OCI-LY3 (cell line): ENCODE measurements around the gene USH2A.

Source experiments
- H2AFZ ChIP-seq: fragments of 200-600, 300-600 bp; shearing (Covaris generic); 2 replicates; pipeline ENCODE4 v1.6.0; 2014; ENCODE audit warnings: antibody characterized with exemption, low read depth, low read length
- H3K27ac ChIP-seq: fragments of 200-600, 300-600 bp; sonication (generic); 2 replicates; pipeline ENCODE4 v1.5.1; 2014; ENCODE audit warnings: mild to moderate bottlenecking, low read length, moderate library complexity, mixed read lengths
- H3K27me3 ChIP-seq: fragments of 200-600, 300-600 bp; sonication (generic); 2 replicates; pipeline ENCODE4 v1.6.1; 2014; ENCODE audit warnings: low read depth, low read length, mixed read lengths
- H3K36me3 ChIP-seq: fragments of 200-600, 300-600 bp; sonication (generic); replicated peaks from 2 replicates; pipeline ENCODE3; 2014; ENCODE audit warnings: low read depth, low read length, mixed read lengths
- H3K4me1 ChIP-seq: fragments of 300-600, 200-600 bp; sonication (generic); 2 replicates; pipeline ENCODE4 v1.6.1; 2014; ENCODE audit warnings: low read length, mixed read lengths
- H3K4me2 ChIP-seq: fragments of 200-600, 300-600 bp; sonication (generic); 2 replicates; pipeline ENCODE4 v1.6.1; 2014; ENCODE audit warnings: low read length, mixed read lengths
- H3K4me3 ChIP-seq: fragments of 300-600, 200-600 bp; sonication (generic); 2 replicates; pipeline ENCODE4 v1.5.1; 2014; ENCODE audit warnings: antibody characterized with exemption, mild to moderate bottlenecking, low read length, moderate library complexity
- H3K79me2 ChIP-seq: fragments of 300-600, 200-600 bp; shearing (Covaris generic); 2 replicates; pipeline ENCODE4 v1.6.1; 2014; ENCODE audit warnings: mild to moderate bottlenecking, low read length, mixed read lengths
- H3K9ac ChIP-seq: fragments of 300-600, 200-600 bp; shearing (Covaris generic); 2 replicates; pipeline ENCODE4 v1.6.0; 2014; ENCODE audit warnings: mild to moderate bottlenecking, low read length, moderate library complexity
- H3K9me3 ChIP-seq: fragments of 200-600, 300-600 bp; shearing (Covaris generic); 2 replicates; pipeline ENCODE4 v1.6.1; 2014; ENCODE audit warnings: low read length, mixed read lengths; ENCODE audit not compliant: insufficient read depth
- H4K20me1 ChIP-seq: fragments of 200-600, 300-600 bp; sonication (generic); 2 replicates; pipeline ENCODE4 v1.6.1; 2016; ENCODE audit warnings: low read length, mixed read lengths; ENCODE audit not compliant: insufficient read depth
- CTCF ChIP-seq: fragments of 200-600, 300-600 bp; sonication (generic); IDR thresholded peaks from 2 replicates; pipeline ENCODE4 v1.5.1; 2014; ENCODE audit warnings: antibody characterized with exemption, low read length, low read depth
- EZH2phosphoT487 ChIP-seq: fragments of 200-600 bp; shearing (Covaris generic); IDR thresholded peaks from 2 replicates; pipeline ENCODE4 v1.6.1; 2018; ENCODE audit warnings: antibody characterized with exemption, mixed run types, low read depth

Gene USH2A

GRCh38 chr1:216207154-216207553, 216.1 kb downstream of the USH2A start:
- Histone ChIP-seq H3K27me3 (no peaks in the 10 kb centered on the region), H4K20me1 (no peaks in the 10 kb centered on the region), H3K4me2 (no peak overlapping the region), H3K9me3 (no peaks in the 10 kb centered on the region), H3K4me3 (no peak overlapping the region), H3K79me2 (no peaks in the 10 kb centered on the region), H3K27ac (no peak overlapping the region), H3K36me3 (no peaks in the 10 kb centered on the region), H2AFZ (no peak overlapping the region), H3K4me1 (no peaks in the 10 kb centered on the region), H3K9ac (no peak overlapping the region)
- TF ChIP-seq EZH2phosphoT487 (no peak), CTCF (no peak)

- TF ChIP-seq CTCF: no peak
- no peak for TF ChIP-seq EZH2phosphoT487
- Histone ChIP-seq H4K20me1 (no peaks in the 10 kb centered on the region), H3K27me3 (no peaks in the 10 kb centered on the region), H3K4me1 (no peaks in the 10 kb centered on the region), H3K36me3 (no peaks in the 10 kb centered on the region), H2AFZ (no peak overlapping the region), H3K27ac (no peak overlapping the region), H3K79me2 (no peaks in the 10 kb centered on the region), H3K4me2 (no peak overlapping the region), H3K9me3 (no peaks in the 10 kb centered on the region), H3K4me3 (no peak overlapping the region), H3K9ac (no peak overlapping the region)
Observed at GRCh38 chr1:216205176-216205575, 218.1 kb downstream of the USH2A start.

- Histone ChIP-seq H3K4me3 (no peak overlapping the region), H3K4me2 (no peak overlapping the region), H3K9ac (no peak overlapping the region), H2AFZ (no peak overlapping the region), H3K36me3 (no peaks in the 10 kb centered on the region), H4K20me1 (no peaks in the 10 kb centered on the region), H3K27me3 (no peaks in the 10 kb centered on the region), H3K27ac (no peak overlapping the region), H3K9me3 (no peaks in the 10 kb centered on the region), H3K4me1 (no peaks in the 10 kb centered on the region), H3K79me2 (no peaks in the 10 kb centered on the region)
- TF ChIP-seq EZH2phosphoT487: no peak
- no peak for TF ChIP-seq CTCF
Observed at GRCh38 chr1:216201946-216202345, 221.3 kb downstream of the USH2A start.

- H3K79me2 ChIP-seq: no peaks in the 10 kb centered on the region
- H2AFZ ChIP-seq: no peak overlapping the region
- H3K4me2 ChIP-seq: no peak overlapping the region
- H3K9me3 ChIP-seq: no peaks in the 10 kb centered on the region
- H3K4me3 ChIP-seq: no peak overlapping the region
- H3K27me3 ChIP-seq: no peaks in the 10 kb centered on the region
- H3K27ac ChIP-seq: no peak overlapping the region
- no peaks in the 10 kb centered on the region for H3K36me3 ChIP-seq
- H4K20me1 ChIP-seq: no peaks in the 10 kb centered on the region
- TF ChIP-seq CTCF: no peak
- no peak for TF ChIP-seq EZH2phosphoT487
- H3K4me1 ChIP-seq: no peaks in the 10 kb centered on the region
- no peak overlapping the region for H3K9ac ChIP-seq
Observed at GRCh38 chr1:216200941-216201340, 222.3 kb downstream of the USH2A start.
